Hepatocyte (in vitro differentiated cells): ENCODE measurements around the gene PLLP. TPM values are rescaled to one million over a fixed set of nuclear protein-coding genes. Genes with fewer than 3 reads are reported as not detected.

Experiments
- DNase-seq: peaks from one replicate; pipeline ENCODE4 v3.0.0-alpha.2; 2016; ENCODE audit warnings: low spot score
- H2AFZ ChIP-seq: fragments of 200-600 bp; sonication (generic); 2 replicates; pipeline ENCODE4 v1.6.0; 2016; ENCODE audit warnings: antibody characterized with exemption, mild to moderate bottlenecking
- H3K27ac ChIP-seq: fragments of 200-600 bp; sonication (generic); 2 replicates; pipeline ENCODE4 v1.5.1; 2016; ENCODE audit warnings: mild to moderate bottlenecking
- H3K27me3 ChIP-seq: fragments of 200-600 bp; sonication (generic); 2 replicates; pipeline ENCODE4 v1.6.1; 2016
- H3K36me3 ChIP-seq: fragments of 200-600 bp; sonication (generic); replicated peaks from 2 replicates; pipeline ENCODE4 v1.5.1; 2016; ENCODE audit warnings: low read depth; ENCODE audit not compliant: insufficient read depth
- H3K4me1 ChIP-seq: fragments of 200-600 bp; sonication (generic); 2 replicates; pipeline ENCODE4 v1.5.1; 2016; ENCODE audit warnings: mild to moderate bottlenecking, moderate library complexity; ENCODE audit not compliant: insufficient read depth
- H3K4me2 ChIP-seq: fragments of 200-600 bp; sonication (generic); 2 replicates; pipeline ENCODE4 v1.6.0; 2016
- H3K4me3 ChIP-seq: fragments of 200-600 bp; sonication (generic); 2 replicates; pipeline ENCODE4 v1.5.1; 2016; ENCODE audit warnings: mild to moderate bottlenecking
- H3K79me2 ChIP-seq: fragments of 200-600 bp; sonication (generic); 2 replicates; pipeline ENCODE4 v1.6.0; 2017; ENCODE audit warnings: mild to moderate bottlenecking
- H3K9me2 ChIP-seq: fragments of 200-600 bp; sonication (generic); replicated peaks from 2 replicates; pipeline ENCODE4 v1.6.0; 2017; ENCODE audit warnings: mild to moderate bottlenecking; ENCODE audit not compliant: insufficient read depth
- H3K9me3 ChIP-seq: fragments of 200-600 bp; sonication (generic); 2 replicates; pipeline ENCODE4 v1.5.1; 2016; ENCODE audit warnings: low read depth, mild to moderate bottlenecking
- H4K20me1 ChIP-seq: fragments of 200-600 bp; sonication (generic); 2 replicates; pipeline ENCODE4 v1.6.0; 2016; ENCODE audit warnings: mild to moderate bottlenecking; ENCODE audit not compliant: insufficient read depth, poor library complexity, severe bottlenecking
- EZH2 ChIP-seq: fragments of 200-600 bp; sonication (generic); IDR thresholded peaks from 2 replicates; pipeline ENCODE4 v1.6.1; 2016; ENCODE audit warnings: antibody characterized with exemption, mild to moderate bottlenecking, borderline replicate concordance
- EZH2phosphoT487 ChIP-seq: fragments of 200-600 bp; sonication (generic); IDR thresholded peaks from one replicate; pipeline ENCODE4 v1.6.1; 2018; ENCODE audit warnings: antibody characterized with exemption, mild to moderate bottlenecking, low read depth, moderate library complexity; ENCODE audit not compliant: unreplicated experiment, severe bottlenecking
- WGBS: methylation state at CpG from one replicate; pipeline ENCODE4 v1.1.6; 2016; ENCODE audit warnings: low lambda C conversion rate; ENCODE audit errors: missing lambda C conversion rate; 5-methylcytosine and 5-hydroxymethylcytosine counted together
- polyA plus RNA-seq: library from polyadenylated mRNA; unstranded; fragments of >200 nt; fragmentation: Nextera tagmentation; extraction: Ambion mirVana; gene quantifications from 2 replicates; pipeline ENCODE4 v1.2.1, GENCODE V29; 2016
- total RNA-seq: library from RNA; depleted of rRNA; stranded (reverse); fragments of >200 nt; gene quantifications from 2 replicates; pipeline ENCODE4 v1.2.3, GENCODE V29; 2014
- TF ChIP-seq, protein P1 (sequence below): fragments of 200-600 bp; sonication (generic); IDR thresholded peaks from 2 replicates; pipeline ENCODE4 v1.5.1; 2016; ENCODE audit warnings: antibody characterized with exemption, mild to moderate bottlenecking; ENCODE audit not compliant: poor library complexity

The PLLP gene
- total and polyA plus RNA-seq, 2 experiments from 2014 or later, result 38.7 to 42.3 TPM

DNA sequence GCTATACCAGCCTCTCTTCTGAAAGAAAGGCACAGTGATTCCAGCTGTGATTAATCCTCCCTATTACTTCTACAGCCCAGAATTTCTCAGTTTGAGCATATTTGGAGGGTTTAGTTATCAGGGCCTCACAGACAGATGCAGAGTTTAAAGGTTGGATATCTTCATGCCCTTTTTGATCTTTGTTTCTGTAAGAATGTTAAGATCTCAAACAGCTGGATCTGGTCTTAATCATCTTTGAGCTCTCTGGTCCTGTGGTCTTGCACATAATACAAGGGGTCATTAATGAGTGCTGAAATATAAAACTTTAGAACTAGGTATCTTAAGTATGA lies 48.5 kb downstream of the PLLP start:
- no peaks in the 10 kb centered on the region for H3K9me2 ChIP-seq
- peak overlapping the region; percentile 25 for H3K27ac ChIP-seq
- no peaks in the 10 kb centered on the region for H3K9me3 ChIP-seq
- no peak overlapping the region for H3K4me2 ChIP-seq
- H4K20me1 ChIP-seq, result no peaks in the 10 kb centered on the region
- H3K27me3 ChIP-seq, result no peaks in the 10 kb centered on the region
- no peak overlapping the region for H2AFZ ChIP-seq
- TF ChIP-seq EZH2, result no peak
- TF ChIP-seq EZH2phosphoT487, result no peak
- TF ChIP-seq, protein P1, sequence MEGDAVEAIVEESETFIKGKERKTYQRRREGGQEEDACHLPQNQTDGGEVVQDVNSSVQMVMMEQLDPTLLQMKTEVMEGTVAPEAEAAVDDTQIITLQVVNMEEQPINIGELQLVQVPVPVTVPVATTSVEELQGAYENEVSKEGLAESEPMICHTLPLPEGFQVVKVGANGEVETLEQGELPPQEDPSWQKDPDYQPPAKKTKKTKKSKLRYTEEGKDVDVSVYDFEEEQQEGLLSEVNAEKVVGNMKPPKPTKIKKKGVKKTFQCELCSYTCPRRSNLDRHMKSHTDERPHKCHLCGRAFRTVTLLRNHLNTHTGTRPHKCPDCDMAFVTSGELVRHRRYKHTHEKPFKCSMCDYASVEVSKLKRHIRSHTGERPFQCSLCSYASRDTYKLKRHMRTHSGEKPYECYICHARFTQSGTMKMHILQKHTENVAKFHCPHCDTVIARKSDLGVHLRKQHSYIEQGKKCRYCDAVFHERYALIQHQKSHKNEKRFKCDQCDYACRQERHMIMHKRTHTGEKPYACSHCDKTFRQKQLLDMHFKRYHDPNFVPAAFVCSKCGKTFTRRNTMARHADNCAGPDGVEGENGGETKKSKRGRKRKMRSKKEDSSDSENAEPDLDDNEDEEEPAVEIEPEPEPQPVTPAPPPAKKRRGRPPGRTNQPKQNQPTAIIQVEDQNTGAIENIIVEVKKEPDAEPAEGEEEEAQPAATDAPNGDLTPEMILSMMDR, result no peak
- no peak overlapping the region for H3K4me3 ChIP-seq
- no peaks in the 10 kb centered on the region for H3K36me3 ChIP-seq
- no peaks in the 10 kb centered on the region for H3K4me1 ChIP-seq
- no peak for DNase-seq
- no peaks in the 10 kb centered on the region for H3K79me2 ChIP-seq

DNA sequence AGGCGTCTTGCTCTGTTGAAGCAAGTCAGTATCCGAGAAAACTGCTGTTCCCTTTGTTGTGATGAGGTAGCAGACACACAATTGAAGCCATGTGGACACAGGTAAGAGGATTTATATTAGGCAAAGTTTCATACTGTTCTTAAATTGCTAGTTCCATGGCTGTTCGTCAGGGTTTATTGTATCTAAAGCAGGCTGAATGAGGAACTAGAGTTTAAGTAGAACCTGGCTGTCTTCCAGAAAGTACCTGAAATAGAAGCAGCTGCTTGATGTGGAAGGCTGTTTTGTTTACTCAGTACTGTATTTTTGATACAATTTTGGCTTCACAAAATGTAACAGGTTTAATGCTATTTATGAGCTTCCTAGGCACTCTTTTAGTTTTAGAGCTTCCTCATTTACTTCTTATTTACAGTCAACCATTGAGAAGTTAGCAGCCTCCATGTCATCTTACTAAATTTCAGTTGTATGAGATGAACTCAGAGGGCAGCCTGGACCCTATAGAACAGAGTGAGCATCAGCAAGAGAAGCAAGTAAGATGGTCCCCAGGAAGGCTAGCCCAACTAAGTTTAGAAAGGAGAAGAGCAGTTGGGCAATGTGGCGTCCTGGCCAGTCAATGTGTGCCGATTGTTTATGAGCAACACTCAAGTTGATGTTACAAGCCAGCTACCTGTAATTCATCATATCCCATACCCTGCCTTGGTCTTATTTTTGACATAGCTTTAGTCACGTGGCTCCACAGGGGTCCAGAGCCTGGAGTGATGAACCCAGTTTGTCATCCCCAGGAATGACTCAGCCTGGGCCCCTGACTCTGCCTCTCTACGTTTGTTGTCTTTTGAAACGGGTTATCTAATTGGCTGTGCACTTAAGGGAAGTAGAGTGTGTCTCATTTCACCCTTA lies 49.1 kb downstream of the PLLP start:
- no peaks in the 10 kb centered on the region for H3K27me3 ChIP-seq
- no peak overlapping the region for H3K4me3 ChIP-seq
- no peaks in the 10 kb centered on the region for H4K20me1 ChIP-seq
- H3K4me2 ChIP-seq, result no peak overlapping the region
- H3K36me3 ChIP-seq, result peaks cover 4% of the 10 kb centered on the region
- H3K27ac ChIP-seq, result peak overlapping the region; percentile 28
- H3K9me2 ChIP-seq, result no peaks in the 10 kb centered on the region
- H3K4me1 ChIP-seq, result no peaks in the 10 kb centered on the region
- DNase-seq, result peak; percentile 38
- H3K79me2 ChIP-seq, result no peaks in the 10 kb centered on the region
- no peaks in the 10 kb centered on the region for H3K9me3 ChIP-seq
- no peak overlapping the region for H2AFZ ChIP-seq
- TF ChIP-seq, protein P1, result no peak
- TF ChIP-seq EZH2phosphoT487, result no peak
- TF ChIP-seq EZH2, result no peak
- 65% methylated on average over 8 of the region's 8 CpGs for WGBS

DNA sequence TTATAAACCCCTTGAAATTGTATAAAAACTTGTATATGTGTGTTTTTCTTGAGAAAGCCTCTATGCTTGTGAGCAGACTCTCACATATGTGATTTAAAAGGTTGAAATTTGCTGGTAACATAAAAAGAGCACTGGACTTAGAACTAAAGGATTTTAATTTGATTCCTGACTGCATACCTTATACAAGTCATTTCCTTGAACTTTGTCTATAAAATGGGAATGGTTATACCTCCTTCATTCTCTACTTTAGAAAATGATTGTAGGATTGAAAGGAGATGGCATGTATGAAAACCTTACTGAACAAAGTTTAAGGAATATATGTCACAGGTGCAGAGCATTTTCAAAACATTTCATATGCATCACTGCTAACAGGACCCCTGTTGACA lies 49.8 kb downstream of the PLLP start:
- Histone ChIP-seq H3K27ac (no peak overlapping the region), H3K4me3 (no peak overlapping the region), H3K27me3 (no peaks in the 10 kb centered on the region), H3K36me3 (peaks cover 7% of the 10 kb centered on the region), H3K79me2 (no peaks in the 10 kb centered on the region), H3K4me2 (no peak overlapping the region), H2AFZ (no peak overlapping the region), H4K20me1 (no peaks in the 10 kb centered on the region), H3K4me1 (no peaks in the 10 kb centered on the region), H3K9me3 (no peaks in the 10 kb centered on the region), H3K9me2 (no peaks in the 10 kb centered on the region)
- no peak for DNase-seq
- TF ChIP-seq EZH2phosphoT487, result no peak
- TF ChIP-seq, protein P1, result no peak
- no peak for TF ChIP-seq EZH2
